Activated naive CD4-positive, alpha-beta T cell treated with anti-CD3 and anti-CD28 coated beads, Interleukin-2, amount 50 U/mL, for 24 hours (primary cell): ENCODE measurements around the gene GPR82.

Source experiments
- H3K27ac Mint-ChIP-seq: one replicate; pipeline ENCODE4 v1.8.0; 2021; ENCODE audit warnings: mild to moderate bottlenecking, mixed read lengths
- H3K27me3 Mint-ChIP-seq: one replicate; pipeline ENCODE4 v1.8.0; 2021; ENCODE audit warnings: mixed read lengths
- H3K36me3 Mint-ChIP-seq: one replicate; pipeline ENCODE4 v1.8.0; 2021; ENCODE audit warnings: mixed read lengths
- H3K4me1 Mint-ChIP-seq: one replicate; pipeline ENCODE4 v1.8.0; 2021; ENCODE audit warnings: mixed read lengths
- H3K4me3 Mint-ChIP-seq: one replicate; pipeline ENCODE4 v1.8.0; 2021; ENCODE audit warnings: mild to moderate bottlenecking, mixed read lengths
- H3K9me3 Mint-ChIP-seq: one replicate; pipeline ENCODE4 v1.8.0; 2021; ENCODE audit warnings: mixed read lengths

Gene GPR82

GRCh38 chrX:41737065-41737464 lies 13.1 kb downstream of the GPR82 start:
- H3K36me3 Mint-ChIP-seq = peaks cover 4% of the 10 kb centered on the region
- no peak overlapping the region for H3K27ac Mint-ChIP-seq
- H3K4me1 Mint-ChIP-seq = peaks cover 12% of the 10 kb centered on the region
- H3K9me3 Mint-ChIP-seq = no peaks in the 10 kb centered on the region
- no peaks in the 10 kb centered on the region for H3K27me3 Mint-ChIP-seq
- H3K4me3 Mint-ChIP-seq = no peak overlapping the region

- Mint-ChIP-seq H3K4me3 (no peak overlapping the region), H3K9me3 (no peaks in the 10 kb centered on the region), H3K27ac (no peak overlapping the region), H3K27me3 (no peaks in the 10 kb centered on the region), H3K36me3 (peaks cover 9% of the 10 kb centered on the region), H3K4me1 (peaks cover 8% of the 10 kb centered on the region)
These were observed 15.9 kb downstream of the GPR82 start for GRCh38 chrX:41739871-41740270.

- H3K4me3 Mint-ChIP-seq = no peak overlapping the region
- no peaks in the 10 kb centered on the region for H3K27me3 Mint-ChIP-seq
These were observed 26.7 kb downstream of the GPR82 start for GRCh38 chrX:41750716-41751115.

GRCh38 chrX:41758401-41758800 lies 34.4 kb downstream of the GPR82 start:
- Mint-ChIP-seq H3K9me3 (no peaks in the 10 kb centered on the region), H3K4me1 (peaks cover 13% of the 10 kb centered on the region), H3K27ac (no peak overlapping the region), H3K27me3 (no peaks in the 10 kb centered on the region), H3K36me3 (peaks cover 7% of the 10 kb centered on the region), H3K4me3 (no peak overlapping the region)

More at GRCh38 chrX:41750716-41751115, 26.7 kb downstream of the GPR82 start:
- H3K27ac Mint-ChIP-seq = no peak overlapping the region
- no peaks in the 10 kb centered on the region for H3K9me3 Mint-ChIP-seq
- peaks cover 9% of the 10 kb centered on the region for H3K36me3 Mint-ChIP-seq
- H3K4me1 Mint-ChIP-seq = no peaks in the 10 kb centered on the region

DNA sequence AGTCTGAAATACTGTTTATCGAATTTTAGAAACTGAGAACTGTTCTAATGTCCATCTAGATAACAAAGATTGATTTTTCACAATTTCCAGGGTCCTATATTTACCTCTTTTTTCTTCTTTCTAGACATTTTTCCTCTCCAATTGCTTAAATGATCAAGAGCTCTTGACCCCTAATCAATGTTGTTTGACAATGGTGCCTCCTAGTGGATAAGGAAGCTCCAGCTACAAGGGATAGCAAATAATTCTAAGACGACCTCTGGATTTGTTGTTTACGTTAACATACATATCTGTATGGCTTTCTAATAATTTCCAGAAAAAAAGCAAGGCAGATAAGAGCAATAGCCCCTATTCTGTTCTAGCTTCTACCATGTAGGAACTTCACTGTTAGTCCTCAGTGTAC lies 35.8 kb downstream of the GPR82 start:
- H3K9me3 Mint-ChIP-seq = no peaks in the 10 kb centered on the region
- H3K4me1 Mint-ChIP-seq = peaks cover 13% of the 10 kb centered on the region
- H3K4me3 Mint-ChIP-seq = no peak overlapping the region
- no peak overlapping the region for H3K27ac Mint-ChIP-seq
- no peaks in the 10 kb centered on the region for H3K27me3 Mint-ChIP-seq
- peaks cover 8% of the 10 kb centered on the region for H3K36me3 Mint-ChIP-seq

DNA sequence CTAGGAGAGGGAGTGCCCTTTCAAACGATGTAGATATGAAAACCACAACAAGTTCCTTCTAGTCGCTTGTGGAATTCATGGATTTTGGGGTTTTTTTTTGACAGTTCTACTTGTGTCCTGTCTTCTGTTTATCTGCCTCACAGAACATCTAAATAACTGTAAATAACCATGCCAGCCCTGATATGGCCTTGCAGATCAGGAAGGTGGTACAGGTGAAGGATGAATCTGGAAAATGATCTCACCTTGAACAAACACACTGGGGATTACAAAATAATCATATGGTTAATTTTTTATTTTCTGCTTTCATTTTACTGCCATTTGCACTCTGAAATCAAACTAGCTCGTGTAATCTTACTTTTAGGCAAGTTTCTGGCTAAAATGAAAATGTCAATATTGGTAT lies 37.2 kb downstream of the GPR82 start:
- H3K36me3 Mint-ChIP-seq = peaks cover 3% of the 10 kb centered on the region
- H3K27me3 Mint-ChIP-seq = no peaks in the 10 kb centered on the region
- no peak overlapping the region for H3K27ac Mint-ChIP-seq
- H3K4me1 Mint-ChIP-seq = peaks cover 13% of the 10 kb centered on the region
- H3K9me3 Mint-ChIP-seq = no peaks in the 10 kb centered on the region
- H3K4me3 Mint-ChIP-seq = no peak overlapping the region

DNA sequence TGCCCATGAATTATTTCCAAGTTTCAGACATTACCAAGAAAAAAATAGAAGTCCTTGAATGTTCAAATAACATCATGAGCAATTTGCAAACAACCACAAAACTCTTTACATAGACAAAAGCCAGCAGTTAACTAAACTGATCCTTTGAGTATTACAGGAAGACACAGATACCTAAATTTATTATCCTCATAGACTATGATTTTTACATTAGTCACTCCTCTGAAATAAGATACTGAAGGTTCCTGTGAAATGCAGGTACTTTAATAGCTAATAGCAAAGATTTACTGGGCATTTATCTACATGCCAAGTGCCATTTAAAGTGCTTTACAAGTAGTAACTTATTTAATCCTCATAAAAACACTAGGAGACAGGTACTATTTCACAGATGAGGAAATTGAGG lies 37.7 kb downstream of the GPR82 start:
- peaks cover 13% of the 10 kb centered on the region for H3K4me1 Mint-ChIP-seq
- no peak overlapping the region for H3K27ac Mint-ChIP-seq
- H3K4me3 Mint-ChIP-seq = no peak overlapping the region
- no peaks in the 10 kb centered on the region for H3K9me3 Mint-ChIP-seq
- H3K36me3 Mint-ChIP-seq = peaks cover 3% of the 10 kb centered on the region
- no peaks in the 10 kb centered on the region for H3K27me3 Mint-ChIP-seq

DNA sequence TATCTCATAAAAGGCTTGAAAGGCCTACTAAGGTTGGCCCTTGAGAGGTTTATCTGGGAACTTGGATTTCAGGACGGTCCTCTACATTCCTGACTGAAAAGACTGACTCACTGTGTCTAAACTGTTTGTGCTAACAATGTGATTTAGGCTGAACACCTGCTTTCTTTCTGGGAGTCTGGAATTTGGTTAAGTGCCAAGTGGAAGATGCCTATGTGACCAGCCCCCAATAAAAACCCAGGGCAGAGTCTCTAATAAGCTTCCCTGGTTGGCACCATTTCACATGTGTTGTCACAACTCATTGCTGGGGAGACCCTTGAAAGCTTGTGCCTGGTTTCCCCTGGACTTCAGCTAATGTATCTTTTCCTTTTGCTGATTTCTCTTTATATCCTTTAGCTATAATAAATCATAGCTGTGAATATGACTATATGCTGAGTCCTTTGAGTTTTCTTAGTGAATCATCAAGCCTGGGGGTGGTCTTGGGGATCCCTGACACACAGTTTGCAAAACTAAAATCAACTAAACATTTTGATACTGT lies 55.1 kb downstream of the GPR82 start:
- Mint-ChIP-seq H3K4me1 (peaks cover 15% of the 10 kb centered on the region), H3K9me3 (no peaks in the 10 kb centered on the region), H3K27ac (no peak overlapping the region)

More for the DNA sequence above, 55.1 kb downstream of the GPR82 start:
- H3K4me3 Mint-ChIP-seq = no peak overlapping the region
- no peaks in the 10 kb centered on the region for H3K27me3 Mint-ChIP-seq
- peaks cover 1% of the 10 kb centered on the region for H3K36me3 Mint-ChIP-seq
